ENCODE data around the gene RAE1.

The RAE1 gene

GRCh38 chr20:57319584-57319983 is 31.5 kb upstream of the RAE1 start:
- no peak for TF ChIP-seq CTCF (IDR thresholded peaks at IDR 0.05; ENCODE audit: extremely low read depth, missing control alignments)
- DNase-seq (ENCODE audit: low spot score): no peak

GRCh38 chr20:57320358-57320757 is 30.7 kb upstream of the RAE1 start:
- DNase-seq (ENCODE audit: low spot score): no peak
- no peak for TF ChIP-seq CTCF (IDR thresholded peaks at IDR 0.05; ENCODE audit: extremely low read depth, missing control alignments)

- DNase-seq (ENCODE audit: low spot score): no peak
- TF ChIP-seq CTCF (IDR thresholded peaks at IDR 0.05; ENCODE audit: extremely low read depth, missing control alignments): no peak
Observed at GRCh38 chr20:57321142-57321541, 29.9 kb upstream of the RAE1 start.

DNA sequence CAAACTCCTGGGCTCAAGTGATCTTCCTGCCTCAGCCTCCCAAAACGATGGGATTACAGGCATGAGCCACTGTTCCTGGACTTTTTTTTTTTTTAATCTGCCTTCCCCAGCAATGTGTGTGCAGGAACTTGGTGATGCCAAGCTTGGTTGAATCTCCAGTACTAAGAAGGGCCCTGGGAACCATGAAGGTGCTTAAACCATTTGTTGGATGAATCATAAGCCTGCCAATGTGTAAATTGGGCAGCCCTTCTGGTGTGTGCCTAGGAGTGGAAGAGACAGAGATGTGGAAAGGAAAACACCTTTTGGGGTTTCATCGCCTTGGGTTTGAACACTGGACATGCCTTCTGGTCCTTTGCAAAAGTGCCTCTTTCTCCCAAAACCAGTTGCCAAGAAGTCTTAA is 28.6 kb upstream of the RAE1 start:
- TF ChIP-seq CTCF (IDR thresholded peaks at IDR 0.05; ENCODE audit: extremely low read depth, missing control alignments): no peak
- DNase-seq (ENCODE audit: low spot score): no peak

DNA sequence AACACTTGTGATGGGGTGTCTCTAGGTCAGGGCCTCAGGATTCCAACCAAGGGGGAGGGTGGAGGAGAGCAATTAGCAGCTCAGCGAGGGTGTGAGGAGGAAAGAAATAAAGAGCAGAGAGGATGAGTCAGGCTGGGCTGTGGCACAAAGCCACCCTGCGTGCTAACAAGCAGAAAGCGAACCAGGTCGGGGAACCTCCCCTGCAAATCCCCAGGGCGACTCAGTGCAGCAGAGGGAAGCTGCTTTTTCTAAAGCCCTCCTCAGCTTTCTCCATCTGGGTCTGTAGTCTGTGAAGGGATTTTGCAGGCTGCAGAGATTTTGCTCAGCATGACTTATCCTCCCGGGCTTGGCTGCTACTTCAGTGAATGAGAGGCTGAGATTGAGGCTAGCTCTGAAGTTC is 28.0 kb upstream of the RAE1 start:
- no peak for TF ChIP-seq CTCF (IDR thresholded peaks at IDR 0.05; ENCODE audit: extremely low read depth, missing control alignments)
- no peak for DNase-seq (ENCODE audit: low spot score)

- no peak for TF ChIP-seq CTCF (IDR thresholded peaks at IDR 0.05; ENCODE audit: extremely low read depth, missing control alignments)
- DNase-seq (ENCODE audit: low spot score): no peak
Observed at GRCh38 chr20:57325632-57326356, 25.3 kb upstream of the RAE1 start.

- no peak for DNase-seq (ENCODE audit: low spot score)
- no peak for TF ChIP-seq CTCF (IDR thresholded peaks at IDR 0.05; ENCODE audit: extremely low read depth, missing control alignments)
Observed at GRCh38 chr20:57326667-57327455, 24.2 kb upstream of the RAE1 start.

All from GM20000 (cell line).